Activated B cell treated with CpG ODN at 0.5 μM for 24 hours (primary cell): ENCODE measurements around the gene GTF3C2. TPM values are rescaled to one million over a fixed set of nuclear protein-coding genes. Genes with fewer than 3 reads are reported as not detected.
A peak's percentile ranks its signal among the peaks of the same experiment; 100 is the strongest.

Source experiments
- ATAC-seq: fragments of 200-7000 bp; cut with Tn5 transposase; one replicate; pipeline ENCODE4 v1.10.0; 2021; ENCODE audit warnings: low read depth, mild to moderate bottlenecking, moderate library complexity
- CTCF ChIA-PET: fragments of 350-600 bp; sonication (Branson Sonifier 250); formaldehyde crosslinking; loops from one replicate; lab custom pipeline; 2021; ENCODE audit warnings: antibody characterized with exemption; lab: Charles Lee
- POLR2A ChIA-PET: fragments of 350-600 bp; sonication (Branson Sonifier 250); formaldehyde crosslinking; loops from one replicate; lab custom pipeline; 2021; ENCODE audit warnings: antibody characterized with exemption; lab: Charles Lee
- DNase-seq: peaks from one replicate; pipeline ENCODE4 v3.0.0; 2022
- H3K27ac Mint-ChIP-seq: one replicate; pipeline ENCODE4 v1.8.0; 2020; ENCODE audit warnings: mixed read lengths
- H3K27me3 Mint-ChIP-seq: one replicate; pipeline ENCODE4 v1.8.0; 2021; ENCODE audit warnings: mixed read lengths
- H3K36me3 Mint-ChIP-seq: one replicate; pipeline ENCODE4 v1.8.0; 2021; ENCODE audit warnings: low read depth, mixed read lengths
- H3K4me1 Mint-ChIP-seq: one replicate; pipeline ENCODE4 v1.8.0; 2021; ENCODE audit warnings: mixed read lengths
- H3K4me3 Mint-ChIP-seq: one replicate; pipeline ENCODE4 v1.8.0; 2020; ENCODE audit warnings: mild to moderate bottlenecking, mixed read lengths
- H3K9me3 Mint-ChIP-seq: one replicate; pipeline ENCODE4 v1.8.0; 2020; ENCODE audit warnings: mixed read lengths
- CTCF ChIP-seq: fragments of 200-600 bp; IDR thresholded peaks from one replicate; pipeline ENCODE4 v1.8.0; 2022; ENCODE audit warnings: antibody characterized with exemption, mild to moderate bottlenecking
- intact Hi-C: fragments of 100-400 bp; cut with micrococcal nuclease; formaldehyde crosslinking; loops from one replicate; pipeline ENCODE4 v1.15.1; 2024
- total RNA-seq: library from RNA; stranded (reverse); gene quantifications from 2 replicates; pipeline ENCODE4 v1.2.3, GENCODE V29; 2022

GTF3C2 gene
- total RNA-seq, 1 donor from 2014 or later, result 119 TPM

- Mint-ChIP-seq H3K4me3 (no peak overlapping the region), H3K27ac (no peak overlapping the region), H3K4me1 (no peaks in the 10 kb centered on the region), H3K27me3 (no peaks in the 10 kb centered on the region), H3K9me3 (no peaks in the 10 kb centered on the region), H3K36me3 (peaks cover 76% of the 10 kb centered on the region)
- ChIA-PET CTCF (no interaction called here), POLR2A (interaction anchor here (1.2 kb wide), 1 partner anchor 13 kb away, joined by 3 read pairs; the partner anchor contains the start of gene MPV17)
- ATAC-seq (no peak), DNase-seq (no peak)
- no peak for TF ChIP-seq CTCF
- intact Hi-C loops, result no loop called here
Measured at GRCh38 chr2:27336173-27336572, 20.4 kb downstream of the GTF3C2 start.

- Mint-ChIP-seq H3K36me3 (peaks cover 75% of the 10 kb centered on the region), H3K27me3 (no peaks in the 10 kb centered on the region), H3K27ac (no peak overlapping the region), H3K4me3 (no peak overlapping the region), H3K4me1 (no peaks in the 10 kb centered on the region), H3K9me3 (no peaks in the 10 kb centered on the region)
- CTCF ChIA-PET, result no interaction called here
- POLR2A ChIA-PET, result no interaction called here
- no peak for TF ChIP-seq CTCF
- intact Hi-C loops, result no loop called here
- no peak for ATAC-seq
- DNase-seq, result no peak
Measured at GRCh38 chr2:27335311-27335710, 21.3 kb downstream of the GTF3C2 start.

- Mint-ChIP-seq H3K36me3 (peaks cover 49% of the 10 kb centered on the region), H3K4me3 (no peak overlapping the region), H3K27me3 (no peaks in the 10 kb centered on the region), H3K4me1 (peaks cover 25% of the 10 kb centered on the region), H3K27ac (no peak overlapping the region), H3K9me3 (no peaks in the 10 kb centered on the region)
- ChIA-PET POLR2A (interaction anchor here (1.4 to 1.5 kb wide), 2 partner anchors 32 to 113 kb away, joined by 3 to 7 read pairs; partner anchors contain the start of genes ATRAID, GTF3C2 and SLC5A6), CTCF (no interaction called here)
- no peak for TF ChIP-seq CTCF
- intact Hi-C loops, result no loop called here
- DNase-seq, result no peak
- ATAC-seq, result no peak
Measured at GRCh38 chr2:27324720-27325119, 31.8 kb downstream of the GTF3C2 start.

- POLR2A ChIA-PET, result interaction anchor here (1.0 to 2.7 kb wide), 8 partner anchors 33 to 305 kb away, joined by 3 to 26 read pairs (median 8); partner anchors contain the start of genes ATRAID, CCDC121, EIF2B4 and GPN1
- Mint-ChIP-seq H3K4me1 (peaks cover 25% of the 10 kb centered on the region), H3K27me3 (no peaks in the 10 kb centered on the region), H3K4me3 (peak overlapping the region; percentile 99), H3K36me3 (peaks cover 40% of the 10 kb centered on the region), H3K9me3 (no peaks in the 10 kb centered on the region), H3K27ac (peak overlapping the region; percentile 96)
- CTCF ChIA-PET, result no interaction called here
- DNase-seq, result no peak
- no peak for ATAC-seq
- intact Hi-C loops, result loop anchor here (1.0 to 2.0 kb wide), 10 partner anchors 21 to 305 kb away; partner anchors contain the start of genes ATRAID, CCDC121, EIF2B4 and GPN1
- TF ChIP-seq CTCF, result no peak
Measured at GRCh38 chr2:27323596-27324285, 32.8 kb downstream of the GTF3C2 start.
